Vagina (tissue), 2 donors: ENCODE data around the gene RANBP2. TPM values are rescaled to one million over a fixed set of nuclear protein-coding genes. Genes with fewer than 3 reads are reported as not detected.
"Not testable (repeated sequence)": the region's sequence is repeated elsewhere in the genome, so short reads cannot be mapped to it uniquely, and the experiment has no call there.

ENCODE experiments used
- DNase-seq, 2 donors: peaks; one replicate each; pipeline ENCODE4 v3.0.0-alpha.2; 2017; ENCODE audit errors: extremely low spot score in 2 of 2
- H3K27ac ChIP-seq: fragments of 200-600 bp; sonication (generic); one replicate; pipeline ENCODE4 v1.5.1; 2019
- H3K27me3 ChIP-seq: fragments of 200-600 bp; sonication (generic); one replicate; pipeline ENCODE4 v1.5.1; 2019
- H3K36me3 ChIP-seq, 2 donors: fragments of 200-600 bp; sonication (generic); one replicate each; pipeline ENCODE4 v1.5.1; 2017 to 2019
- H3K4me1 ChIP-seq: fragments of 200-600 bp; sonication (generic); one replicate; pipeline ENCODE4 v1.5.1; 2019
- H3K4me3 ChIP-seq, 2 donors: fragments of 200-600 bp; sonication (generic); 1 replicate in 1 of 2; 2 replicates in 1 of 2; pipeline ENCODE4 v1.5.1; 2016 to 2019
- H3K9me3 ChIP-seq: fragments of 200-600 bp; sonication (generic); one replicate; pipeline ENCODE4 v1.5.1; 2019
- POLR2A ChIP-seq, 2 donors: fragments of 450-650 bp; IDR thresholded peaks; one replicate each; pipeline ENCODE4 v1.6.1; 2017; ENCODE audit warnings: antibody characterized with exemption in 2 of 2, mild to moderate bottlenecking in 2 of 2, moderate library complexity in 2 of 2
- POLR2AphosphoS5 ChIP-seq, 2 donors: sonication (generic); formaldehyde crosslinking; IDR thresholded peaks; one replicate each; pipeline ENCODE4 v1.9.0; 2017; ENCODE audit warnings: antibody characterized with exemption in 2 of 2, mild to moderate bottlenecking in 2 of 2, low read depth in 1 of 2; ENCODE audit not compliant: insufficient read depth in 1 of 2
- intact Hi-C: fragments of 100-400 bp; cut with DNase I; formaldehyde crosslinking; loops from one replicate; pipeline ENCODE4 v1.15.1; 2023
- total RNA-seq: library from RNA; depleted of rRNA; stranded (reverse); fragments of >200 nt; gene quantifications from one replicate; pipeline ENCODE4 v1.2.3, GENCODE V29; 2016
- TF ChIP-seq, protein P1 (sequence below), 3 experiments: fragments of 450-650 bp in 2 of 3; fragments of 200-600 bp in 1 of 3; sonication (generic) in 1 of 3; IDR thresholded peaks; one replicate each; pipeline ENCODE4 v1.5.1; 2017 to 2019; ENCODE audit warnings: antibody characterized with exemption in 3 of 3, mild to moderate bottlenecking in 2 of 3, moderate library complexity in 2 of 3

Gene RANBP2
- total RNA-seq, 1 donor from 2014 or later, result 43.5 TPM

DNA sequence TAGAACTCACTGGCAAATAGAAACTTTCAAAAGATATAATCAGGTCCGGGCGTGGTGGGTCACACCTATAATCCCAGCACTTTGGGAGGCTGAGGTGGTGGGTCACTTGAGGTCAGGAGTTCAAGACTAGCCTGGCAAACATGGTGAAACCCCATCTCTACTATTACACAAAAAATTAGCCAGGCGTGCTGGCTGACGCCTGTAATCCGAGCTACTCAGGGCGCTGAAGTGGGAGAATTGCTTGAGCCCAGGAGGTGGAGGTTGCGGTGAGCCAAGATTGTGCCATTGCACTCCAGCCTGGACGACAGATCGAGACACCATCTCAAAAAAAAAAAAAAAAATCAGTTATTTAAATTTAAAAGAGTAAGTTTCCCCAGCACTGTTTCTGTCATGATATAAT, 38.7 kb downstream of the RANBP2 start:
- H3K4me3 ChIP-seq, H3K27ac ChIP-seq, DNase-seq, H3K4me1 ChIP-seq, H3K27me3 ChIP-seq, intact Hi-C loops, H3K9me3 ChIP-seq: not testable (repeated sequence)
- peaks cover 0 to 15% of the 10 kb centered on the region in 2 donors for H3K36me3 ChIP-seq

DNA sequence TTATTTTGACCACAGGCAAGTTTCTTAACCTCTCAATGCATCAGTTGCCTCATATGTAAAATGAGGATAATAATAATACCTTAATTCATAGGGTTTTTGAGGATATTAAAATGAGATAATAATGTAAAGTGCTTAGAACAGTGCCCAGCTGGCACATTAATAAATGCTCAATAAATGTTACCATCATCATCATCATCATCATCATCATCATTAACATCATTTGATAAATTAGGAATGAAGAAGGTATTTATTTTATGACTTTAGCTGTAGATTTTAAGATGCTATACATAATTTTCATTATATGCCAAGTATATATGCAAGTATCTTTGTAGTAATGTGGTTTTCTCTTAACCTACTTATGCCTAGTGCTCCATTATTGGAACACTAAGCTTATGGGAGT, 43.3 kb downstream of the RANBP2 start:
- H3K4me3 ChIP-seq, H3K27ac ChIP-seq, intact Hi-C loops, H3K27me3 ChIP-seq, DNase-seq, H3K4me1 ChIP-seq, H3K9me3 ChIP-seq: not testable (repeated sequence)
- peaks cover 0 to 25% of the 10 kb centered on the region in 2 donors for H3K36me3 ChIP-seq

DNA sequence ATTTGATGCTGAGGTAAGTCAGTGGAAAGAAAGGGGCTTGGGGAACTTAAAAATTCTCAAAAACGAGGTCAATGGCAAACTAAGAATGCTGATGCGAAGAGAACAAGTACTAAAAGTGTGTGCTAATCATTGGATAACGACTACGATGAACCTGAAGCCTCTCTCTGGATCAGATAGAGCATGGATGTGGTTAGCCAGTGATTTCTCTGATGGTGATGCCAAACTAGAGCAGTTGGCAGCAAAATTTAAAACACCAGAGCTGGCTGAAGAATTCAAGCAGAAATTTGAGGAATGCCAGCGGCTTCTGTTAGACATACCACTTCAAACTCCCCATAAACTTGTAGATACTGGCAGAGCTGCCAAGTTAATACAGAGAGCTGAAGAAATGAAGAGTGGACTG, 47.4 kb downstream of the RANBP2 start:
- H3K27ac ChIP-seq, DNase-seq, intact Hi-C loops, H3K27me3 ChIP-seq, H3K9me3 ChIP-seq, H3K4me1 ChIP-seq, H3K4me3 ChIP-seq: not testable (repeated sequence)
- H3K36me3 ChIP-seq, result peaks cover 0 to 25% of the 10 kb centered on the region in 2 donors

DNA sequence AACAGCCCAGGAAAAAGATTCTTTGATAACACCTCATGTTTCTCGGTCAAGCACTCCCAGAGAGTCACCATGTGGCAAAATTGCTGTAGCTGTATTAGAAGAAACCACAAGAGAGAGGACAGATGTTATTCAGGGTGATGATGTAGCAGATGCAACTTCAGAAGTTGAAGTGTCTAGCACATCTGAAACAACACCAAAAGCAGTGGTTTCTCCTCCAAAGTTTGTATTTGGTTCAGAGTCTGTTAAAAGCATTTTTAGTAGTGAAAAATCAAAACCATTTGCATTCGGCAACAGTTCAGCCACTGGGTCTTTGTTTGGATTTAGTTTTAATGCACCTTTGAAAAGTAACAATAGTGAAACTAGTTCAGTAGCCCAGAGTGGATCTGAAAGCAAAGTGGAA, 48.6 kb downstream of the RANBP2 start:
- intact Hi-C loops, H3K9me3 ChIP-seq, H3K27ac ChIP-seq, DNase-seq, H3K27me3 ChIP-seq, H3K4me1 ChIP-seq, H3K4me3 ChIP-seq: not testable (repeated sequence)
- peaks cover 0 to 35% of the 10 kb centered on the region in 2 donors for H3K36me3 ChIP-seq

DNA sequence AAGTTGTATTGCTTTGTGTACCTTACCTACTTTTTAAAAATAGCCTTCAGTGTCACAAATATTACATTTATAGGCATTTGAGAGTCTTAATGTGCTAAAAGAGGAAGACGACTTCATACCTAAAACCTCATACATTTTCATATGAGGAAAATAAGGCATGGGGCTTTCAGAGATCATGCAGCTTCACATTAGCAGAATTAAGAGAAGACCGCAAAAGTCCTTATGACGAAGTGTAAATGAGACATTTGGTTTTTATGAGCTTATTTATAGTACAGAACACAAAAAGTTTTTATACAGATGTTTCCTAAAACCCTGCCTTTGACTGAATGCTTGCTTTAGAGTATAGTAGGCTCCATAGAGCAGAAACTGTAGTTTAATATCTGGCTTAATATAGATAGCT, 57.2 kb downstream of the RANBP2 start:
- H3K36me3 ChIP-seq, result peaks cover 0 to 36% of the 10 kb centered on the region in 2 donors
- TF ChIP-seq, protein P1, sequence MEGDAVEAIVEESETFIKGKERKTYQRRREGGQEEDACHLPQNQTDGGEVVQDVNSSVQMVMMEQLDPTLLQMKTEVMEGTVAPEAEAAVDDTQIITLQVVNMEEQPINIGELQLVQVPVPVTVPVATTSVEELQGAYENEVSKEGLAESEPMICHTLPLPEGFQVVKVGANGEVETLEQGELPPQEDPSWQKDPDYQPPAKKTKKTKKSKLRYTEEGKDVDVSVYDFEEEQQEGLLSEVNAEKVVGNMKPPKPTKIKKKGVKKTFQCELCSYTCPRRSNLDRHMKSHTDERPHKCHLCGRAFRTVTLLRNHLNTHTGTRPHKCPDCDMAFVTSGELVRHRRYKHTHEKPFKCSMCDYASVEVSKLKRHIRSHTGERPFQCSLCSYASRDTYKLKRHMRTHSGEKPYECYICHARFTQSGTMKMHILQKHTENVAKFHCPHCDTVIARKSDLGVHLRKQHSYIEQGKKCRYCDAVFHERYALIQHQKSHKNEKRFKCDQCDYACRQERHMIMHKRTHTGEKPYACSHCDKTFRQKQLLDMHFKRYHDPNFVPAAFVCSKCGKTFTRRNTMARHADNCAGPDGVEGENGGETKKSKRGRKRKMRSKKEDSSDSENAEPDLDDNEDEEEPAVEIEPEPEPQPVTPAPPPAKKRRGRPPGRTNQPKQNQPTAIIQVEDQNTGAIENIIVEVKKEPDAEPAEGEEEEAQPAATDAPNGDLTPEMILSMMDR (IDR thresholded peaks at IDR 0.05), result no peak
- no peak for TF ChIP-seq POLR2A (IDR thresholded peaks at IDR 0.05)
- no peak for TF ChIP-seq POLR2AphosphoS5 (IDR thresholded peaks at IDR 0.05; ENCODE audit: insufficient read depth in 1 of 2, low read depth in 1 of 2)
- intact Hi-C loops, result no loop called here
- H3K27me3 ChIP-seq, result no peaks in the 10 kb centered on the region
- H3K9me3 ChIP-seq, result no peaks in the 10 kb centered on the region
- no peak for DNase-seq
- no peak overlapping the region for H3K27ac ChIP-seq
- no peaks in the 10 kb centered on the region for H3K4me1 ChIP-seq
- H3K4me3 ChIP-seq, result no peak overlapping the region

DNA sequence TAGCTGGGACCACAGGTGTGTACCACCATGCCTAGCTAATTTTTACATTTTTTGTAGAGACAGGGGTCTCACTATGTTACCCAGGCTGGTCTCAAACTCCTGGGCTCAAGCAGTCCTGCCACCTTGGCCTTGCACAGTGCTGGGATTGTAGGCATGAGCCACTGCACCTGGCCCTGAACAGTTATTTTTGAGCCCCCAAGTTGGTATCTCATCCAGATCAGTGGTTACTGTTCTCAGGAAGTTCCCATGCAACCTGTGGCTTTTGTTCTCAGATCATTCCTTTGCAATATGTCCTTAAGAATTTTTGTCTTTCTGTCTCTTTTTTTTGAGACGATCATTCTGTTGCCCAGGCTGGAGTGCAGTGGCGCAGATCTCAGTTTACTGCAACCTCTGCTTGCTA, 59.6 kb downstream of the RANBP2 start:
- no peak for DNase-seq
- Histone ChIP-seq H3K36me3 (peaks cover 0 to 30% of the 10 kb centered on the region in 2 donors), H3K27ac (no peak overlapping the region), H3K4me1 (no peaks in the 10 kb centered on the region), H3K9me3 (no peaks in the 10 kb centered on the region), H3K27me3 (no peaks in the 10 kb centered on the region), H3K4me3 (no peak overlapping the region)
- TF ChIP-seq POLR2AphosphoS5 (IDR thresholded peaks at IDR 0.05; ENCODE audit: insufficient read depth in 1 of 2, low read depth in 1 of 2) (no peak), POLR2A (IDR thresholded peaks at IDR 0.05) (no peak)
- TF ChIP-seq, protein P1 (IDR thresholded peaks at IDR 0.05), result no peak
- intact Hi-C loops, result no loop called here

DNA sequence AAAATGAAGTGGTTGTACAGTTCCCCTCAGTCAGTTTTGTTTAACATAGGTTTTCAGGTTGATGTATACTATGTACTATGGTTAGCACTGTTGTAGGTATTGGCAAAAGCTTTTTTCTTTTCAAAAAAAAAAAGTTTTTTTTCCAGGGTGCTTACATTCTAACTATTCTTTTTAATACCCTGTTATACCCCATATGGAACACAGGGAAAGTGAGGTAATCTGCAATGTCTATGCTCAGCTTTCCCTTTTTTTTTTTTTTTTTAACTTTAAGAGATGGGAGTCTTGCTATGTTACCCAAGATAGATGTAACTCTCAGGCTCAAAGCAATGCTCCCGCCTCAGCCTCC, 66.7 kb downstream of the RANBP2 start:
- H3K4me3 ChIP-seq, result peak overlapping the region; percentile 63 to 68
- TF ChIP-seq, protein P1 (IDR thresholded peaks at IDR 0.05), result no peak
- TF ChIP-seq POLR2AphosphoS5 (IDR thresholded peaks at IDR 0.05; ENCODE audit: insufficient read depth in 1 of 2, low read depth in 1 of 2) (no peak), POLR2A (IDR thresholded peaks at IDR 0.05) (no peak)
- no peaks in the 10 kb centered on the region for H3K27me3 ChIP-seq
- peaks cover 8% of the 10 kb centered on the region for H3K4me1 ChIP-seq
- H3K9me3 ChIP-seq, result no peaks in the 10 kb centered on the region
- intact Hi-C loops, result no loop called here
- H3K27ac ChIP-seq, result peak overlapping the region; percentile 87
- H3K36me3 ChIP-seq, result peaks cover 0 to 18% of the 10 kb centered on the region in 2 donors
- no peak for DNase-seq
